ENCODE results near the gene CACNA2D4. TPM values are rescaled to one million over a fixed set of nuclear protein-coding genes. Genes with fewer than 3 reads are reported as not detected.

The CACNA2D4 gene
- total RNA-seq, 1 donor from 2014 or later: 0.76 TPM

GRCh38 chr12:1896964-1897363, 21.5 kb downstream of the CACNA2D4 start:
- no peak for DNase-seq (ENCODE audit: extremely low read depth, low read depth, low spot score)

- DNase-seq (ENCODE audit: extremely low read depth, low read depth, low spot score): no peak
Observed at GRCh38 chr12:1890810-1891209, 27.6 kb downstream of the CACNA2D4 start.

GRCh38 chr12:1890119-1890703, 28.2 kb downstream of the CACNA2D4 start:
- no peak for DNase-seq (ENCODE audit: extremely low read depth, low read depth, low spot score)

GRCh38 chr12:1888923-1889322, 29.5 kb downstream of the CACNA2D4 start:
- DNase-seq (ENCODE audit: extremely low read depth, low read depth, low spot score): no peak

GRCh38 chr12:1886396-1887008, 31.9 kb downstream of the CACNA2D4 start:
- DNase-seq (ENCODE audit: extremely low read depth, low read depth, low spot score): no peak

GRCh38 chr12:1885599-1886245, 32.7 kb downstream of the CACNA2D4 start:
- no peak for DNase-seq (ENCODE audit: extremely low read depth, low read depth, low spot score)

GRCh38 chr12:1885082-1885596, 33.3 kb downstream of the CACNA2D4 start:
- no peak for DNase-seq (ENCODE audit: extremely low read depth, low read depth, low spot score)

- no peak for DNase-seq (ENCODE audit: extremely low read depth, low read depth, low spot score)
Observed at GRCh38 chr12:1884651-1885050, 33.8 kb downstream of the CACNA2D4 start.

- no peak for DNase-seq (ENCODE audit: extremely low read depth, low read depth, low spot score)
Observed at GRCh38 chr12:1883513-1883912, 34.9 kb downstream of the CACNA2D4 start.

- no peak for DNase-seq (ENCODE audit: extremely low read depth, low read depth, low spot score)
Observed at GRCh38 chr12:1882850-1883470, 35.5 kb downstream of the CACNA2D4 start.

GRCh38 chr12:1882405-1882804, 36.0 kb downstream of the CACNA2D4 start:
- DNase-seq (ENCODE audit: extremely low read depth, low read depth, low spot score): no peak

- DNase-seq (ENCODE audit: extremely low read depth, low read depth, low spot score): no peak
Observed at GRCh38 chr12:1881936-1882335, 36.5 kb downstream of the CACNA2D4 start.

- no peak for DNase-seq (ENCODE audit: extremely low read depth, low read depth, low spot score)
Observed at GRCh38 chr12:1881301-1881700, 37.2 kb downstream of the CACNA2D4 start.

- DNase-seq (ENCODE audit: extremely low read depth, low read depth, low spot score): no peak
Observed at GRCh38 chr12:1880876-1881275, 37.6 kb downstream of the CACNA2D4 start.

- no peak for DNase-seq (ENCODE audit: extremely low read depth, low read depth, low spot score)
Observed at GRCh38 chr12:1880153-1880845, 38.2 kb downstream of the CACNA2D4 start.

GRCh38 chr12:1879633-1880032, 38.8 kb downstream of the CACNA2D4 start:
- DNase-seq (ENCODE audit: extremely low read depth, low read depth, low spot score): no peak

- DNase-seq (ENCODE audit: extremely low read depth, low read depth, low spot score): no peak
Observed at GRCh38 chr12:1878695-1879094, 39.8 kb downstream of the CACNA2D4 start.

GRCh38 chr12:1878214-1878613, 40.2 kb downstream of the CACNA2D4 start:
- no peak for DNase-seq (ENCODE audit: extremely low read depth, low read depth, low spot score)

- no peak for DNase-seq (ENCODE audit: extremely low read depth, low read depth, low spot score)
Observed at GRCh38 chr12:1877169-1877878, 41.1 kb downstream of the CACNA2D4 start.

GRCh38 chr12:1876086-1876485, 42.4 kb downstream of the CACNA2D4 start:
- DNase-seq (ENCODE audit: extremely low read depth, low read depth, low spot score): no peak
